Epithelial cell of prostate (primary cell): Measurements from ENCODE around the gene TTLL9.
"Not testable (repeated sequence)": the region's sequence is repeated elsewhere in the genome, so short reads cannot be mapped to it uniquely, and the experiment has no call there.

Experiments
- DNase-seq: peaks from one replicate; pipeline ENCODE4 v3.0.0-alpha.2; 2011; ENCODE audit warnings: low read depth, low spot score
- H3K27ac ChIP-seq: fragments of 450-650 bp; 2 replicates; pipeline ENCODE4 v1.5.1; 2017; ENCODE audit warnings: mild to moderate bottlenecking

The TTLL9 gene

GRCh38 chr20:31914170-31914569 lies 43.7 kb downstream of the TTLL9 start:
- no peak for DNase-seq
- no peak overlapping the region for H3K27ac ChIP-seq

GRCh38 chr20:31915491-31916280 lies 45.3 kb downstream of the TTLL9 start:
- H3K27ac ChIP-seq, result no peak overlapping the region
- no peak for DNase-seq

GRCh38 chr20:31916708-31917107 lies 46.3 kb downstream of the TTLL9 start:
- DNase-seq, result no peak
- no peak overlapping the region for H3K27ac ChIP-seq

- not testable (repeated sequence) for DNase-seq, H3K27ac ChIP-seq
Observed at GRCh38 chr20:31917962-31918412, 47.6 kb downstream of the TTLL9 start.

GRCh38 chr20:31918466-31919105 lies 48.2 kb downstream of the TTLL9 start:
- DNase-seq, result no peak
- H3K27ac ChIP-seq, result no peak overlapping the region

GRCh38 chr20:31919410-31920155 lies 49.1 kb downstream of the TTLL9 start:
- no peak overlapping the region for H3K27ac ChIP-seq
- DNase-seq, result no peak

GRCh38 chr20:31920275-31920855 lies 49.9 kb downstream of the TTLL9 start:
- DNase-seq, result no peak
- H3K27ac ChIP-seq, result no peak overlapping the region

- DNase-seq, H3K27ac ChIP-seq: not testable (repeated sequence)
Observed at GRCh38 chr20:31921480-31921879, 51.0 kb downstream of the TTLL9 start.

- no peak overlapping the region for H3K27ac ChIP-seq
Observed at GRCh38 chr20:31922181-31922580, 51.7 kb downstream of the TTLL9 start.

GRCh38 chr20:31922588-31922987 lies 52.2 kb downstream of the TTLL9 start:
- H3K27ac ChIP-seq, result no peak overlapping the region
- no peak for DNase-seq

More at GRCh38 chr20:31922181-31922580, 51.7 kb downstream of the TTLL9 start:
- no peak for DNase-seq

- no peak for DNase-seq
- no peak overlapping the region for H3K27ac ChIP-seq
Observed at GRCh38 chr20:31923388-31924331, 53.2 kb downstream of the TTLL9 start.

- no peak for DNase-seq
Observed at GRCh38 chr20:31924561-31924960, 54.1 kb downstream of the TTLL9 start.

GRCh38 chr20:31925631-31926030 lies 55.2 kb downstream of the TTLL9 start:
- H3K27ac ChIP-seq, result no peak overlapping the region
- DNase-seq, result no peak

More at GRCh38 chr20:31924561-31924960, 54.1 kb downstream of the TTLL9 start:
- no peak overlapping the region for H3K27ac ChIP-seq

- H3K27ac ChIP-seq, result no peak overlapping the region
Observed at GRCh38 chr20:31926493-31926892, 56.1 kb downstream of the TTLL9 start.

GRCh38 chr20:31927627-31928159 lies 57.3 kb downstream of the TTLL9 start:
- no peak for DNase-seq
- no peak overlapping the region for H3K27ac ChIP-seq

More at GRCh38 chr20:31926493-31926892, 56.1 kb downstream of the TTLL9 start:
- DNase-seq, result no peak

GRCh38 chr20:31929631-31930030 lies 59.2 kb downstream of the TTLL9 start:
- H3K27ac ChIP-seq, DNase-seq: not testable (repeated sequence)

- DNase-seq, result no peak
- H3K27ac ChIP-seq, result no peak overlapping the region
Observed at GRCh38 chr20:31930779-31931178, 60.3 kb downstream of the TTLL9 start.

GRCh38 chr20:31933698-31934097 lies 63.3 kb downstream of the TTLL9 start:
- DNase-seq, result no peak
- no peak overlapping the region for H3K27ac ChIP-seq

- no peak overlapping the region for H3K27ac ChIP-seq
Observed at GRCh38 chr20:31934491-31934890, 64.1 kb downstream of the TTLL9 start.

More at GRCh38 chr20:31934491-31934890, 64.1 kb downstream of the TTLL9 start:
- no peak for DNase-seq
